BJ (cell line): Measurements from ENCODE around the gene SEMA6A. TPM values are rescaled to one million over a fixed set of nuclear protein-coding genes. Genes with fewer than 3 reads are reported as not detected.
A peak's percentile ranks its signal among the peaks of the same experiment; 100 is the strongest.

ENCODE experiments used
- CTCF ChIA-PET: fragments of 350-600 bp; formaldehyde crosslinking; extraction: SDS; loops from one replicate; lab custom pipeline; 2021; ENCODE audit warnings: antibody characterized with exemption, inconsistent platforms; lab: Yijun Ruan, JAX
- POLR2A ChIA-PET: fragments of 300-600 bp; sonication (Branson Sonifier 250); formaldehyde crosslinking; extraction: SDS; loops from one replicate; lab custom pipeline; 2021; ENCODE audit warnings: antibody characterized with exemption; lab: Charles Lee
- DNase-seq: peaks from one replicate; pipeline ENCODE4 v3.0.0-alpha.2; 2011; ENCODE audit warnings: low read depth
- H3K27me3 ChIP-seq: 2 replicates; pipeline ENCODE4 v1.6.0; 2011; ENCODE audit warnings: low read length; ENCODE audit not compliant: control insufficient read depth, insufficient read depth
- H3K36me3 ChIP-seq: 2 replicates; pipeline ENCODE4 v1.5.1; 2011; ENCODE audit warnings: low read length; ENCODE audit not compliant: control insufficient read depth, insufficient read depth
- H3K4me3 ChIP-seq: 2 replicates; pipeline ENCODE4 v1.5.1; 2011; ENCODE audit warnings: low read depth, mild to moderate bottlenecking, control low read depth, low read length
- polyA plus RNA-seq: library from polyadenylated mRNA; depleted of rRNA; stranded (reverse); fragments of >200 nt; gene quantifications from 2 replicates; pipeline ENCODE4 v1.2.3, GENCODE V29; 2011
- TF ChIP-seq, protein P1 (sequence below): IDR thresholded peaks from 2 replicates; pipeline ENCODE4 v1.5.1; 2011; ENCODE audit warnings: low read depth, mild to moderate bottlenecking, control low read depth, inconsistent platforms, low read length, moderate library complexity; ENCODE audit not compliant: insufficient read depth

The SEMA6A gene
- polyA plus RNA-seq, 1 experiment, result 0.34 TPM

DNA sequence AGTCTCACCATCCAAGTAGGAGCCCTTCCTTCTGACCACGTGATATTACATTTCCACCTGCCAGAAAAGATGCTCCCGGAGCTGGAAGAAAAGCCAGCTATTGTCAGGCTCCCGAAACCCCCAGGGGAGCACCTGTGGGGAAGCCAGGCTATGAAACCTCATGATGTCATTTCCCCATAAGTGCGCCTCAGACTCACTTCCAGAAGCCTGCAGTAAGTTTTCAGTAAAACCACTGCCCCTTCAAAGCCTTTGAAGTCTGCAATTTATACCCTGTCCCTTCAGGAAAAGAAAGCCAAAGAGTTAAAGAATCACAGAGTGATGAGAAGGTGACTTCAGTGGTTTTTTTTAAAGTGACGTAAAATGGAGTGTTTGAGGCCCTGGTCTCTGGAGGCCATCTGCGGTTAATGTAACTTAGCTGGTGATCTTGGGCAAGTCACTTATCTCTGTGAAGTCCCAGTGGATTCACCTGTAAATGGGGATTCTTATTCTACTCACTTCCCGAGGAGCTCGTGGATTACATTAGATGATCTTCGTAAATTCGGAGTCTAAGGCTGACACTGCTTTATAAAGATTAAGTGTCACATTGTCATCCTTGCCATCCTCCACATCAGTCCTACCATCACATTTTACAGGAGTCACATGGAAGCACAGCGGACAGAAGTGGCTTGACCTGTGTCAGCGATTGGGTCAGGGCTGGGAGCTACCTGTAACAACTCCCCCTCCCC, 2.6 kb upstream of the SEMA6A start:
- no peaks in the 10 kb centered on the region for H3K36me3 ChIP-seq
- CTCF ChIA-PET, result interaction anchor here (0.6 to 2.1 kb wide), 7 partner anchors 12 to 440 kb away, joined by 3 to 7 read pairs (median 4); no protein-coding TSS in a partner anchor
- POLR2A ChIA-PET, result no interaction called here
- DNase-seq, result no peak
- peaks cover 31% of the 10 kb centered on the region for H3K27me3 ChIP-seq
- H3K4me3 ChIP-seq, result no peak overlapping the region
- TF ChIP-seq, protein P1, sequence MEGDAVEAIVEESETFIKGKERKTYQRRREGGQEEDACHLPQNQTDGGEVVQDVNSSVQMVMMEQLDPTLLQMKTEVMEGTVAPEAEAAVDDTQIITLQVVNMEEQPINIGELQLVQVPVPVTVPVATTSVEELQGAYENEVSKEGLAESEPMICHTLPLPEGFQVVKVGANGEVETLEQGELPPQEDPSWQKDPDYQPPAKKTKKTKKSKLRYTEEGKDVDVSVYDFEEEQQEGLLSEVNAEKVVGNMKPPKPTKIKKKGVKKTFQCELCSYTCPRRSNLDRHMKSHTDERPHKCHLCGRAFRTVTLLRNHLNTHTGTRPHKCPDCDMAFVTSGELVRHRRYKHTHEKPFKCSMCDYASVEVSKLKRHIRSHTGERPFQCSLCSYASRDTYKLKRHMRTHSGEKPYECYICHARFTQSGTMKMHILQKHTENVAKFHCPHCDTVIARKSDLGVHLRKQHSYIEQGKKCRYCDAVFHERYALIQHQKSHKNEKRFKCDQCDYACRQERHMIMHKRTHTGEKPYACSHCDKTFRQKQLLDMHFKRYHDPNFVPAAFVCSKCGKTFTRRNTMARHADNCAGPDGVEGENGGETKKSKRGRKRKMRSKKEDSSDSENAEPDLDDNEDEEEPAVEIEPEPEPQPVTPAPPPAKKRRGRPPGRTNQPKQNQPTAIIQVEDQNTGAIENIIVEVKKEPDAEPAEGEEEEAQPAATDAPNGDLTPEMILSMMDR, result no peak

- Histone ChIP-seq H3K36me3 (no peaks in the 10 kb centered on the region), H3K4me3 (peak overlapping the region; percentile 13; the same call in 1 of the 2 replicates), H3K27me3 (peaks cover 34% of the 10 kb centered on the region)
- no peak for DNase-seq
- TF ChIP-seq, protein P1, result peak; percentile 86
- CTCF ChIA-PET, result interaction anchor here (0.6 to 2.1 kb wide), 11 partner anchors 10 to 439 kb away, joined by 3 to 7 read pairs (median 4); no protein-coding TSS in a partner anchor
- POLR2A ChIA-PET, result no interaction called here
Measured at GRCh38 chr5:116576053-116576713, 1.6 kb upstream of the SEMA6A start.

- CTCF ChIA-PET, result interaction anchor here (0.6 to 2.1 kb wide), 6 partner anchors 10 to 439 kb away, joined by 3 to 7 read pairs (median 4); no protein-coding TSS in a partner anchor
- H3K27me3 ChIP-seq, result peaks cover 31% of the 10 kb centered on the region
- POLR2A ChIA-PET, result no interaction called here
Measured at GRCh38 chr5:116575326-116576052, 866 bp upstream of the SEMA6A start.

GRCh38 chr5:116573702-116574366, 789 bp downstream of the SEMA6A start:
- DNase-seq, result no peak
- peak overlapping the region; percentile 49 for H3K4me3 ChIP-seq
- POLR2A ChIA-PET, result no interaction called here

More at GRCh38 chr5:116575326-116576052, 866 bp upstream of the SEMA6A start:
- Histone ChIP-seq H3K36me3 (no peaks in the 10 kb centered on the region), H3K4me3 (peak overlapping the region; percentile 49; the same call in 1 of the 2 replicates)
- DNase-seq, result no peak
- TF ChIP-seq, protein P1, result no peak

More at GRCh38 chr5:116573702-116574366, 789 bp downstream of the SEMA6A start:
- Histone ChIP-seq H3K27me3 (peaks cover 31% of the 10 kb centered on the region), H3K36me3 (no peaks in the 10 kb centered on the region)
- CTCF ChIA-PET, result no interaction called here
- TF ChIP-seq, protein P1, result no peak
